Measurements from ENCODE around the gene PTX3. TPM values are rescaled to one million over a fixed set of nuclear protein-coding genes. Genes with fewer than 3 reads are reported as not detected.

The PTX3 gene
- total RNA-seq, 1 donor from 2014 or later, result not detected

GRCh38 chr3:157460253-157460652 is 23.6 kb downstream of the PTX3 start:
- Mint-ChIP-seq H3K27me3 (peaks cover 11% of the 10 kb centered on the region), H3K4me3 (no peak overlapping the region), H3K27ac (no peak overlapping the region), H3K9me3 (no peaks in the 10 kb centered on the region), H3K36me3 (ENCODE audit: low read depth) (no peaks in the 10 kb centered on the region), H3K4me1 (no peaks in the 10 kb centered on the region)
- CTCF ChIA-PET, result no interaction called here
- POLR2A ChIA-PET, result no interaction called here
- TF ChIP-seq CTCF (IDR thresholded peaks at IDR 0.05), result no peak
- intact Hi-C loops (cut with micrococcal nuclease), result no loop called here
- DNase-seq (no peak), ATAC-seq (ENCODE audit: low read depth) (no peak)

GRCh38 chr3:157463816-157464215 is 27.2 kb downstream of the PTX3 start:
- intact Hi-C loops (cut with micrococcal nuclease), result no loop called here
- DNase-seq (no peak), ATAC-seq (ENCODE audit: low read depth) (no peak)
- Mint-ChIP-seq H3K4me3 (no peak overlapping the region), H3K27me3 (peaks cover 9% of the 10 kb centered on the region), H3K36me3 (ENCODE audit: low read depth) (no peaks in the 10 kb centered on the region), H3K27ac (no peak overlapping the region), H3K9me3 (no peaks in the 10 kb centered on the region), H3K4me1 (no peaks in the 10 kb centered on the region)
- ChIA-PET CTCF (no interaction called here), POLR2A (no interaction called here)
- TF ChIP-seq CTCF (IDR thresholded peaks at IDR 0.05), result no peak

- DNase-seq (no peak), ATAC-seq (ENCODE audit: low read depth) (no peak)
- Mint-ChIP-seq H3K36me3 (ENCODE audit: low read depth) (no peaks in the 10 kb centered on the region), H3K27ac (no peak overlapping the region), H3K27me3 (peaks cover 10% of the 10 kb centered on the region), H3K4me1 (no peaks in the 10 kb centered on the region), H3K9me3 (no peaks in the 10 kb centered on the region), H3K4me3 (no peak overlapping the region)
- intact Hi-C loops (cut with micrococcal nuclease), result no loop called here
- ChIA-PET CTCF (no interaction called here), POLR2A (no interaction called here)
- TF ChIP-seq CTCF (IDR thresholded peaks at IDR 0.05), result no peak
Observed at GRCh38 chr3:157464321-157464720, 27.7 kb downstream of the PTX3 start.

GRCh38 chr3:157465741-157466140 is 29.1 kb downstream of the PTX3 start:
- no peaks in the 10 kb centered on the region for H3K36me3 Mint-ChIP-seq (ENCODE audit: low read depth)
- H3K4me1 Mint-ChIP-seq, result no peaks in the 10 kb centered on the region
- H3K27me3 Mint-ChIP-seq, result peaks cover 6% of the 10 kb centered on the region
- no peak overlapping the region for H3K4me3 Mint-ChIP-seq
- no peak for TF ChIP-seq CTCF (IDR thresholded peaks at IDR 0.05)
- H3K27ac Mint-ChIP-seq, result no peak overlapping the region
- ATAC-seq (ENCODE audit: low read depth) (no peak), DNase-seq (no peak)
- no peaks in the 10 kb centered on the region for H3K9me3 Mint-ChIP-seq
- intact Hi-C loops (cut with micrococcal nuclease), result no loop called here
- CTCF ChIA-PET, result no interaction called here
- POLR2A ChIA-PET, result no interaction called here

- Mint-ChIP-seq H3K27me3 (peaks cover 2% of the 10 kb centered on the region), H3K9me3 (no peaks in the 10 kb centered on the region), H3K4me1 (no peaks in the 10 kb centered on the region), H3K36me3 (ENCODE audit: low read depth) (no peaks in the 10 kb centered on the region), H3K4me3 (no peak overlapping the region), H3K27ac (no peak overlapping the region)
- ChIA-PET CTCF (no interaction called here), POLR2A (no interaction called here)
- TF ChIP-seq CTCF (IDR thresholded peaks at IDR 0.05), result no peak
- DNase-seq, result no peak
- intact Hi-C loops (cut with micrococcal nuclease), result no loop called here
- ATAC-seq (ENCODE audit: low read depth), result no peak
Observed at GRCh38 chr3:157467200-157467599, 30.6 kb downstream of the PTX3 start.
